ENCODE data around the gene TMEM135. TPM values are rescaled to one million over a fixed set of nuclear protein-coding genes. Genes with fewer than 3 reads are reported as not detected.
"Not testable (repeated sequence)": the region's sequence is repeated elsewhere in the genome, so short reads cannot be mapped to it uniquely, and the experiment has no call there.

Gene TMEM135
- total RNA-seq, 1 donor from 2014 or later: 21.1 TPM

- no peak for DNase-seq (ENCODE audit: low read depth, low spot score)
Observed at GRCh38 chr11:87020336-87020735, 17.4 kb upstream of the TMEM135 start.

GRCh38 chr11:87020764-87021365, 16.9 kb upstream of the TMEM135 start:
- DNase-seq (ENCODE audit: low read depth, low spot score): no peak

- DNase-seq (ENCODE audit: low read depth, low spot score): no peak
Observed at GRCh38 chr11:87022254-87022653, 15.5 kb upstream of the TMEM135 start.

GRCh38 chr11:87022738-87023137, 15.0 kb upstream of the TMEM135 start:
- DNase-seq (ENCODE audit: low read depth, low spot score): no peak

- not testable (repeated sequence) for DNase-seq (ENCODE audit: low read depth, low spot score)
Observed at GRCh38 chr11:87026415-87026814, 11.3 kb upstream of the TMEM135 start.

- DNase-seq (ENCODE audit: low read depth, low spot score): no peak
Observed at GRCh38 chr11:87030458-87031054, 7.2 kb upstream of the TMEM135 start.

- DNase-seq (ENCODE audit: low read depth, low spot score): no peak
Observed at GRCh38 chr11:87031433-87032170, 6.1 kb upstream of the TMEM135 start.

GRCh38 chr11:87033561-87033960, 4.2 kb upstream of the TMEM135 start:
- no peak for DNase-seq (ENCODE audit: low read depth, low spot score)

GRCh38 chr11:87035976-87036583, 1.7 kb upstream of the TMEM135 start:
- DNase-seq (ENCODE audit: low read depth, low spot score): no peak

GRCh38 chr11:87036756-87037449, 831 bp upstream of the TMEM135 start:
- DNase-seq (ENCODE audit: low read depth, low spot score): no peak

GRCh38 chr11:87038235-87038977, 672 bp downstream of the TMEM135 start:
- DNase-seq (ENCODE audit: low read depth, low spot score): no peak

GRCh38 chr11:87039371-87039770, 1.6 kb downstream of the TMEM135 start:
- no peak for DNase-seq (ENCODE audit: low read depth, low spot score)

- DNase-seq (ENCODE audit: low read depth, low spot score): no peak
Observed at GRCh38 chr11:87043894-87044293, 6.2 kb downstream of the TMEM135 start.

- no peak for DNase-seq (ENCODE audit: low read depth, low spot score)
Observed at GRCh38 chr11:87046824-87047223, 9.1 kb downstream of the TMEM135 start.

- DNase-seq (ENCODE audit: low read depth, low spot score): no peak
Observed at GRCh38 chr11:87056091-87056490, 18.4 kb downstream of the TMEM135 start.

GRCh38 chr11:87057749-87058148, 20.0 kb downstream of the TMEM135 start:
- DNase-seq (ENCODE audit: low read depth, low spot score): no peak

- no peak for DNase-seq (ENCODE audit: low read depth, low spot score)
Observed at GRCh38 chr11:87059596-87060390, 22.1 kb downstream of the TMEM135 start.

- DNase-seq (ENCODE audit: low read depth, low spot score): no peak
Observed at GRCh38 chr11:87061766-87062165, 24.0 kb downstream of the TMEM135 start.

- no peak for DNase-seq (ENCODE audit: low read depth, low spot score)
Observed at GRCh38 chr11:87063982-87064381, 26.2 kb downstream of the TMEM135 start.

GRCh38 chr11:87072787-87073186, 35.1 kb downstream of the TMEM135 start:
- no peak for DNase-seq (ENCODE audit: low read depth, low spot score)

Data from pulmonary artery endothelial cell (primary cell).